Endometrial microvascular endothelial cells (primary cell): ENCODE measurements around the gene GRK4. TPM values are rescaled to one million over a fixed set of nuclear protein-coding genes. Genes with fewer than 3 reads are reported as not detected.
"Not testable (repeated sequence)": the region's sequence is repeated elsewhere in the genome, so short reads cannot be mapped to it uniquely, and the experiment has no call there.

ENCODE experiments used
- in situ Hi-C: cut with HindIII; loops from 2 replicates; pipeline ENCODE4 v1.10.0; 2017; ENCODE audit warnings: low sequenced_read_pairs, low pct_unique_long_range_greater_than_20kb; ENCODE audit errors: inconsistent ontology term
- total RNA-seq: library from RNA; depleted of rRNA; stranded (reverse); fragments of >200 nt; gene quantifications from one replicate; pipeline ENCODE4 v1.2.3, GENCODE V29; 2015; ENCODE audit errors: inconsistent ontology term

The GRK4 gene
- total RNA-seq, 1 donor from 2014 or later = 1.7 TPM

- in situ Hi-C loops = no loop called here
These were observed 33.9 kb upstream of the GRK4 start for GRCh38 chr4:2929469-2929868.

DNA sequence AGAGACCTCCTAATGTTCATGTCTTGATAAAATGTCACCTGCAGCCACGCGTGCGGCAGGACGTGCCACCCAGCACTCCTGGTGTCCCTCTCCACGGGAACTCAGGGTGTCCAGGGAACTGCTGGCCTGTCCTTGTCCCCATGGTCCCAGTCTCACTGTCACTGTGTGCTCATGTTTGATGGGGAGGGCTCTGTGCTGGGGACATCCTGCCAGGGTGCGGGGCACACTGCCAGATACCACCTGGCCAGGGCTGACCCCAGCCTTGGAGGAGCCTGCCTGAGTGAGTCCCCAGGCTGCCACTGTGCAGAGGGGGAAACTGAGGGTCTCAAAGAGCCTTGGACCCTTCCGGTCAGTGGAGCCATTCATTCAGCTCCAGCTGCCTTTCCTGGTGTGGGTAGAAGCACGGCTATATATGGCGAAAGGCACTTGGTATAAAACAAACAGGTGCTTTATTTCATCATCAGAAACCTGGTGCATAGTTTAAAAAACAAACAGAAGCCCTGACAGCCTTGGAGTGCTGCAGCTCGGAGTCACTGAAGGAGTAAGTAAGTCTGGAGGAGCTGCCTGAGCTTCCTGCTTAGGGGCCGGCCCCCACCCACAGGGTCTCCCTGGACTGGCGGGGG lies 33.1 kb upstream of the GRK4 start:
- in situ Hi-C loops = no loop called here

GRCh38 chr4:2930758-2931511 lies 32.4 kb upstream of the GRK4 start:
- in situ Hi-C loops = no loop called here

DNA sequence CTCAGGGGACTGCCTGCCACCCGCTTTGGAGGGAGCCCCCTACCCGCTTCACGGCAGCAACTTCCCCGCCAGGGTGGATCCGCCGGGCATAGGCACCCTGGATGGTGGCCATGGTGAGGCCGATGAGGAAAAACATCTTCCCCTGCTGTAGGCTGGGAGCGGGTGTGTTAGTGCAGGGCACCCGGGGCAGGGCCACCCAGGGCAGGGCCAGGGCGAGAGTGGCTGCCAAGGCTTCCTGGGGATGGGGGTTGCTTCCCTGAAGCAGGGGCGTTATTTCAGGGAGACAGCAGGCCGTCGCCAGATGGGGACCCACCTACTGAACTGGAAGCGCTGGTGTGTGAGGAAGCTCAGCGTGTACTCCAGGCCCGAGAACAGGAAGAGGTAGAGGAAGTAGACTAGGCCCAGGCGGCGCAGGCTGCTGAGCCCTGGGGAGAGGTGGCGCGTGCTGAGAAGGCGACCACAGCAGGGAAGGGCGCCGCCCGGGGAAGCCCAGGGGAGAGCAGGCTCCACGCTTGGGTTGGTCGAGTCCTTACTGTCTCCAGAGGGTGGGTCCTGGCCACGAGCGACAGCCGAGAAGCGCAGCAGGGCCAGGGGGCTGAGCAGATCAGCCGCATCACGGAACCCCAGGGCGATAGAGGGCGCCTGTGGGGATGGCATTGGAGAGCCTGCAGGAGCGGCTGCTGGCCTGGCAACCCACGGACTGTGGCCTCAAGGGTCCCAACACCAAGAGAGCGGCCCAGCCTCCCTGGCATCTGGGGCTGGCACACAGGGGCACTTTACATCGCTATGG lies 31.7 kb upstream of the GRK4 start:
- in situ Hi-C loops = no loop called here

DNA sequence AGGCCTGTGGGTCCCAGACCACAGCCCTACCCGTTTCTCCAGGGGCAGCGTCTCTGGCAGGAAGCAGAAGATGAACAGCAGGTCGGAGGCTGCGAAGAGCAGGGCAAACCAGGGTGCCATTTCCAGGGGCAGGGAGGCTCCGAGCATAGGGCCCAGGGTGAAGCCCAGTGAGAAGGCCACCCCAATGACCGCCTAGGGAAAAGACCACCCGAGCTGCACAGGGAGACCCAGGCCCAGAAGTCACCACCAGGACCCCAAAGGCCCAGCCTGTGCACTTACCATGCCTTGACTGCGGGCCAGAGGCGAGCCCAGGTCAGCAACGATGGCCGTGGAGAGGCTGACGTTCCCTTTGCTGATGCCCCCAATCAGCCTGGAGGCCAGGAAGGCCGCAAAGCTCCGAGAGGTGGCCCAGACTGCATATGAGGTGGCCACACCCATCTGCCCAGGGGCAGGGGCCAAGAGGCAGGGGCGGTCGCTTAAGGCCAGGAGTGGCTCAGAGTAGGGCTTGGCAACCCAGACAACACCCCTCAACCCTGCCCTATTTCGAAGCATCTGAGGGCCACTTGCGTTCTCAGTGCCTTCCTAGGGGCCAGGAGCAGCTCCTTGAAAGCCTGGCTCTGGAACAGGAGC lies 30.9 kb upstream of the GRK4 start:
- in situ Hi-C loops = no loop called here

- in situ Hi-C loops = no loop called here
These were observed 30.3 kb upstream of the GRK4 start for GRCh38 chr4:2932951-2933565.

- in situ Hi-C loops = no loop called here
These were observed 29.8 kb upstream of the GRK4 start for GRCh38 chr4:2933566-2934076.

- in situ Hi-C loops = no loop called here
These were observed 29.1 kb upstream of the GRK4 start for GRCh38 chr4:2934077-2934812.

DNA sequence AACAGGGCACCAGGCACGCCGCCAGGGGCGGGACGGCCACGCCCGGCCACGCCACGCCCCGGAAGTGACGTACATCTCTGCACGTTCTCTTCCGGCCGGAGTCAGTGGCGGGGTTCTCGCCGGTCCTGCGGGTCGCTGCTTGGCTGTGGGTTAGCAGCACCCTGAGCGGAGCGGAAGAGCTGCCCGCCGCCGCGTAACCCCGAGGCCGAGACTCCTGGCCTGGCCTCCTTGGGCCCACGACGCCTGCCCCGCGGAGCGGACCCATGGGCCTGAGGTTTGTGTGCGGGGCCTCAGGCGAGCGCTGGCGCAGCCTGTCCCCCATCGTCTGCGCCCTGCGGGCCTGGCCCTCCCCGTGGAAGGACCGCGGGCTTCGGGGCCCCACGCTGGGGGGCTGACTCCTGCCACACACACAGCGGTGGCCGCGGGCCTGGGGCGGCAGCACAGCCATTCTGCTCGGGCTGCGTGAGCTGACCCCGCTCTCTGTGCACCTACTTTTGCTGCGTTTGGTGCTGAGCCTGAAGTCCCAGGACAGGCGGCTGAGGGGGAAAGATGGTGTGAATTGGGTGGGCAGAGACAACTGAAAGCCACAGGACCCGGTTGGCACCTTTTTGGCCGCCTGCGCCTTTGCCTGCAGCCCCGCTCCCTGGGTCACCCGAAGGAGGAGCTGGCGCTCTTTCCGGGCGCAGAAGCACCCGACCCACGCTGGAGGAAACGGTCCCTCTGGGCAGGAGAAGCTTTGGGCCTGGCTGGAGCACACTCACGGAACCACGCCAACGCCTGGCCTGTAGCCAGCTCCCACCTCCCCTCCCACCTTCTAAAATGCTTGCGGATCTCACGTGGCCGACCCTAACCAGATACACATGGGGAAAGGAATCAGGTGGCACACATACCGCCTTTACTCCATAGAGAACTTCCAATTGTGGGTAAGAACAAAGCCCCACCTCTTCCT lies 28.3 kb upstream of the GRK4 start:
- in situ Hi-C loops = no loop called here

GRCh38 chr4:2935762-2936743 lies 27.3 kb upstream of the GRK4 start:
- in situ Hi-C loops = no loop called here

GRCh38 chr4:2936773-2937145 lies 26.6 kb upstream of the GRK4 start:
- in situ Hi-C loops = no loop called here

DNA sequence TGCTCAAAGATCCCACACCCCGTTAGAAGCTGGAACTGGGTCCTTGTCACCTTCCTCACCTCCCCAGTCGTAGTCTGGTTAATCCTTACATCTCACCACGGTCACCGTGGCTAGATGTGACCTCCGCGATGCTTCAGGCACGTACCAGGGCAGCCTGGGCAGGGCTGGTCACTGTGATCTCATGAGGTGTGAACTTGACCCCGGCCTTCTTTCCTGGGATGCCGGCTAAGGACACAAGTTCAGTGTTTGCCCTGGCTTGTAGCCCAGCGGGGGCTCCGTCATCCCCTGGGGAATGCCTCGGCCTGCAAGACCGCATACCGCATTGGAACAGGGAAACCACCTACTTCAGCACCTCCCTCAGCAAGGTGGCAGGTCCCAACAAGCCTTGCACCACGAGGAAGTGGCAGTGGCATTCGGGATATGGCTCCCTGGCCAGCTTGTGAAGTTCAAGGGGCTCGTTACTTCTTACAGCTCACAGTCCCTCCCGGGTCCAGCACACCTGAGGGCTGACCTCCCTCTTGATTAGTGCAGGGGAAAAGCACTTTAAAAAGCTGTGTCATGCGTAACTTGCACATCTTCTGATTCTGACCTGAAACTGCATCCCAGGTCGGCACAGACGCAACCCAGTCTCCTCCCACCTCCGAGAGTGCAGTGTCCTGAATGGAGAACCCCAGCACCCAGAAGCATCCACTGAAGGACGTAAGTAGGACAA lies 26.1 kb upstream of the GRK4 start:
- in situ Hi-C loops = no loop called here

DNA sequence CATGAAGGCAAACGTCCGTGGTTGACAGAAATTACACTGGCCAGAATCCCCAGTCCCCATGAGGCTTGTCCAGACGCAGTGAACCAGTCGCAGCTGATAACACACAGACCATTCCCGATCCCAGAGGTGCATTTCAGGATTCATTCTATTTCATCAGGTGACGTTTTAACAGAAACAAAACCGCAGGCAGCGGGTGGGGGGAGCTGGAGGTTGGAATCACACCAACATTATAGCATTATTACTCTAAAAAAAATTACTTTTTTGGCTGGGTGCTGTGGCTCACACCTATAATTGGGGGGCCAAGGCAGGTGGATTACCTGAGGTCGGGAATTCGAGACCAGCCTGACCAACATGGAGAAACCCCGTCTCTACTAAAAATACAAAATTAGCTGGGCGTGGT lies 25.4 kb upstream of the GRK4 start:
- in situ Hi-C loops = no loop called here

GRCh38 chr4:2938411-2938810 lies 25.0 kb upstream of the GRK4 start:
- in situ Hi-C loops = not testable (repeated sequence)

- in situ Hi-C loops = no loop called here
These were observed 24.5 kb upstream of the GRK4 start for GRCh38 chr4:2938906-2939305.
